ENCODE results near the gene ZSCAN21. TPM values are rescaled to one million over a fixed set of nuclear protein-coding genes. Genes with fewer than 3 reads are reported as not detected.

The ZSCAN21 gene
- total RNA-seq, 2 donors from 2014 or later: 9.2 to 10.7 TPM

- intact Hi-C loops (cut with DNase I): loop anchor here in 1 of 2 donors (10.0 kb wide), 1 partner anchor 1315 kb away; no protein-coding TSS in a partner anchor
- no peak for DNase-seq (ENCODE audit: low spot score)
Measured at GRCh38 chr7:100069991-100070390, 20.4 kb downstream of the ZSCAN21 start.

GRCh38 chr7:100071018-100071723 is 21.6 kb downstream of the ZSCAN21 start:
- intact Hi-C loops (cut with DNase I): no loop called here
- DNase-seq (ENCODE audit: low spot score): no peak

DNA sequence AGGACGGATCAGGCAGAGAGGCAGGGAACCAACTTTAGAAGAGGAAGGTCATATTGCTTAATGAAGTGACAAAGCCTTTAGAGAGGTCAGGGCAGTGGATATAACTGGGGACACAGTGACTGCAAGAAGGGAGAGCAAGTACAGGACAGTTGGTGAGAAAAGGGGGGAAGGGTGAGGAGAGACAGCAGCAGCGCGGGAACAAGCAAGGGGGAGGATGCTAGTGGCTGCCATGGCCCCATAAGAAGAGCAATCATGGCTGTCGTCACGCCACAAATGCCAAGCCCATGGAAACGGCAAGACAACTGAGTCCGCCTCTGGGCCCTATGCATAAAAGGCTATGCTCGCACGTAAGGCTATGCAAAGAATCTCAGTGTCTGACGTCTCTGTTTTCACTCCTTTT is 22.9 kb downstream of the ZSCAN21 start:
- DNase-seq (ENCODE audit: low spot score): no peak
- intact Hi-C loops (cut with DNase I): no loop called here

- intact Hi-C loops (cut with DNase I): no loop called here
- DNase-seq (ENCODE audit: low spot score): no peak
Measured at GRCh38 chr7:100074841-100075240, 25.3 kb downstream of the ZSCAN21 start.

DNA sequence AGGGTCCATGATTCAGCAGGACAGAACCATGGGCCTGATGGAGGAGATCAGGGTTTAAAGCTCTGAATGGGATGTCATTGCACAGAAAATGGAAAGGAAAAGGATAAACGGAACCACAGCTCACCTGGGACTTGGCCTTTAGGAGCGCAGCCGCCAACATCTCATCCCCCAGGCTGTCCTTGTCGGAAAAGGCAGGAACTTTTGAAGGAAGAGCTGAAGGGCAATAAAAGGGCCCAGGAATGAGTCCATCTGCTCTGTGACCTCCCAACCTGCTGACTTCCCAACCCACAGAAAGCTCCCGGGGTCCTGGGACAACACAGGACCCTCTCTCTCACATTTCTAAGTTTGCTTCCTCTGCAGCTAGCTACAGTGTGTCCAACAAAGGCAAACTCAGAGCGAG is 25.8 kb downstream of the ZSCAN21 start:
- no peak for DNase-seq (ENCODE audit: low spot score)
- intact Hi-C loops (cut with DNase I): no loop called here

DNA sequence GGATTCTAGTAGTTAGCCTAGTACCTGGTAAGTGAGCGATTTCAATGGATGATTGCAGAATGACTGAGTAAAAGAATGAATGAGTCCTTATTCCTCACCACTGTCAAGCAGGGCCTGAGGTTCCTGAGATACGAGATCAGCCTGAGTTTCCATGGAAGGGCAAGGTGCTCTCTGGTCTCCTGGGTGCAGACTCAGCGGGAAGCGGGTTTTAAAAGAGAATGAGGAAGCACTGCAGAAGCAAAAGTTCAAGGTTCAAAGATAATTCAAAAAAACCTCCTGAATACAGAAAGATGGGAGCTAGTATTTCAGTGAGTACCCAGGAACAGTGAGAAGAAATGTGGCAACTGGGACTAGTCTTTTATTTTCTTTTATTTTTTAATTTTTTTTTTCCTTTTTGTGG is 27.6 kb downstream of the ZSCAN21 start:
- intact Hi-C loops (cut with DNase I): no loop called here
- DNase-seq (ENCODE audit: low spot score): no peak

GRCh38 chr7:100079024-100079560 is 29.5 kb downstream of the ZSCAN21 start:
- intact Hi-C loops (cut with DNase I): no loop called here

DNA sequence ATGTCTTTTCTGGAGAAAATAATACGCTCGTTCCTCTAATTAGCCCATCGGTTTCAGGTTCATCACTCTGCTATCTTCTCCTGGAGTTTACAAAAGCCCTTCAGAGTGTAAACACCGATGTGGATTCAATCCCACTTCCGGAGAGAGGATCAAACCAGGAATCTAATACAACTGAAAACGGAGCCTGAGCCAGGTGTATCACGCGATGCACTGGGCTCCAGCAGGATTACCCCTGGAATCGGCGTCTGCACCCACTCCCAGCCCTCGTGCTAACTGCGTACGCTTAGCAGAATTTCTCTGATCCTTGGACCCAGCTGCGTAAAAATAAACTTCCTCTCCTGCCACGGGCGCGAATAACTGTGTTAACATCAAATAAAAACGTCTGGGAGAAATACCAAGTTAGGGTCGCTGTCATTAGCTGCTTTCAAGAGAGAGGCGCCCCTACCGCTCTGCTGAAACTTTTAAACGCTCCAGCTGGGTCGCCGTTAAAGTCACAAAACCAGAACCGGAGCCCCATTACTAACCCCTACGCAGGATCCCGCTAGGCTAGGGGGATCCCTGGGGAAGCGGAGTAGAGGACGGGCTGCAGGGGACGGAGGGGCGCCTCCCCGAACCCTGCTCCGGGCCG is 31.4 kb downstream of the ZSCAN21 start:
- DNase-seq (ENCODE audit: low spot score): no peak
- intact Hi-C loops (cut with DNase I): loop anchor here in 1 of 2 donors (2.0 kb wide), 1 partner anchor 30 kb away; no protein-coding TSS in a partner anchor

More at GRCh38 chr7:100079024-100079560, 29.5 kb downstream of the ZSCAN21 start:
- DNase-seq (ENCODE audit: low spot score): no peak

DNA sequence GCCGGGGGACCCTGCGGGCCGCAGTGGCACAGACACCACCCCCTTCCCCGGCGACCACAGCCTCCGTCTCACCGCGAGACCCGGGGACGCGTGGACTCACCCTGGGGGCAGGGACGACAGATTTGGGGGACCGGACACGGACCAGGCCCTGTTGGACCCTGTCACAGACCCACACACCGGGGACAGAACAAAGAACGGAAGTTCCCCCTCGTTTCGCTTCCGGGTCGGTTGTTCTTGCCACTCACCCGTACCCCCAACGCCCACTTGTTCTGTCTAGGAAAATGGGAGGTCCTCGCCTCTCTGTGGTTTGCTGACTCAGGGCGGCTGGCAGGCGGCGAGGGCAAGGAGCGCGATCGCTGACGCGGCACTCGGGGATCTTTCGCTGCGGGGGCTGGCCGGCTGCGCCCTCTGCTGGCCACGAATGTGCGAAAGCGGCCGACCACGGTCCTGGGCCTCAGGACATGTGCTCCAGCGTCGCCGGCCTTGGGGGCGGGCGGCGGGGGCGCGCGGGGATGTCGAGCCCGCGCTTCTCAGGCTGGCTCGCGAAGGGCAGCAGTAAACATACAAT is 32.0 kb downstream of the ZSCAN21 start, which contains the start of gene ZNF3:
TSS of gene ZNF3 (minus strand) at position 189 of the 568 bp plus-strand sequence. CDS start 4,366 bp downstream, outside the sequence.
- peak; percentile 100 for DNase-seq (ENCODE audit: low spot score)
- intact Hi-C loops (cut with DNase I): loop anchor here in 1 of 2 donors (2.0 kb wide), 1 partner anchor 31 kb away; no protein-coding TSS in a partner anchor

- no peak for DNase-seq (ENCODE audit: low spot score)
- intact Hi-C loops (cut with DNase I): no loop called here
Measured at GRCh38 chr7:100082978-100083377, 33.4 kb downstream of the ZSCAN21 start.

DNA sequence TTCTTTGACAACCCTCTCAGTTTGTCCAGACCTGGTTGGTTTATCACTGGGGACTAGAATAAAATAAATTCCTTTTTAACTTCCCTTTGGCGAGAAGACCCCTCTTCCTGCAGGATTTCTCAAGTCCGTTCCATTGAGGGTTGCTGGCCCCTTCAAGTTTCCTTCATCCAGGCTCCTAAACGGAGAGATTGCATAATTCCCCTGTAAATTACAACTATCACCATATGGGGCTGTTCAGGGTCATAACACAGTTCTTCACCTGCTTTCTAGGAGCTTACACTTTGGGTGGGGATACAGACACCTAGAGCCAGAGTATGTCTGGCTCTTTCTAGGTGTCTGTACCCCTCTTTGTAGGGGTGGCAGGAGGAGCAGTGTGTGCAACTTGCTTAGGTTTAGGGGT is 35.9 kb downstream of the ZSCAN21 start:
- intact Hi-C loops (cut with DNase I): no loop called here

DNA sequence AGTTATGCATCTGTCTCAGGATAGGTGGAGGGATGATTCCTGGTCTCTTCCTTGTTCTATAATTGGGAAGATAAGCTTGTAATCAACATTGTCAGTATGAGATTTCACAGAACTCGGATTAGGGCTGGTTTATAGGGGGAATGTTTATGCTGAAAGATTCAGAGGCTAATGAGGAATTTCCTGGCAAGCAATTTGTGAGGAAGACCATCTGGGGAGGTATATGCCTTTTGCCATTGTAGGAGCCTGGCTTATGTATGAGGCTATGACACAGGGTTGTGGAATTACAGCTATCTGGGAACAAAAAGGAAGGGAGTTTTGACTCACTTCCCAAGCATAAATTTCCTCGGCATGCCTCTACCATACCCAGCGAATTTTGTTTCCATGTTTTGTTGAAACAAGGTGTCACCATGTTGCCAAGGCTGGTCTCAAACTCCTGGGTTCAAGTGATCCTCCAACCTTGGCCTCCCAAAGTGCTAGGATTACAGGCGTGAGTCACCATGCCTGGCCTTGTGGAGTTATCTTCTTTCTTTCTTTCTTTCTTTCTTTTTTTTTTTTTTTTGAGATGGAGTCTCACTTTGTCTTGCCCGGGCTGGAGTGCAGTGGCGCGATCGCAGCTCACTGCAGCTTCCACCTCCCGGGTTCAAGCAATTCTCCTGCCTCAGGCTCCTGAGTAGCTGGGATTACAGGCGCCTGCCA is 37.6 kb downstream of the ZSCAN21 start:
- DNase-seq (ENCODE audit: low spot score): no peak
- intact Hi-C loops (cut with DNase I): no loop called here

More for the DNA sequence above, 35.9 kb downstream of the ZSCAN21 start:
- DNase-seq (ENCODE audit: low spot score): no peak

- DNase-seq (ENCODE audit: low spot score): no peak
- intact Hi-C loops (cut with DNase I): no loop called here
Measured at GRCh38 chr7:100088095-100088620, 38.6 kb downstream of the ZSCAN21 start.

GRCh38 chr7:100088621-100089457 is 39.3 kb downstream of the ZSCAN21 start, which contains the start of gene COPS6:
Gene COPS6 (plus strand): TSS chr7:100088969. CDS start chr7:100088991, 22 bp downstream.
- peak; percentile 95 for DNase-seq (ENCODE audit: low spot score)
- intact Hi-C loops (cut with DNase I): no loop called here

- DNase-seq (ENCODE audit: low spot score): no peak
- intact Hi-C loops (cut with DNase I): no loop called here
Measured at GRCh38 chr7:100089458-100090196, 40.1 kb downstream of the ZSCAN21 start.

GRCh38 chr7:100090527-100091410 is 41.2 kb downstream of the ZSCAN21 start:
- intact Hi-C loops (cut with DNase I): no loop called here

More at GRCh38 chr7:100090527-100091410, 41.2 kb downstream of the ZSCAN21 start:
- DNase-seq (ENCODE audit: low spot score): no peak
